Activated CD4-positive, alpha-beta T cell treated with anti-CD3 and anti-CD28 coated beads, Interleukin-10, Interleukin-2, amounts not matched to agents 100 ng/mL and 50 ng/mL, durations not matched to agents 16 hours and 8 hours (primary cell): ENCODE results near the gene WIPF3.

Experiments used
- DNase-seq: peaks from one replicate; pipeline ENCODE4 v3.0.0-alpha.2; 2020

The WIPF3 gene

DNA sequence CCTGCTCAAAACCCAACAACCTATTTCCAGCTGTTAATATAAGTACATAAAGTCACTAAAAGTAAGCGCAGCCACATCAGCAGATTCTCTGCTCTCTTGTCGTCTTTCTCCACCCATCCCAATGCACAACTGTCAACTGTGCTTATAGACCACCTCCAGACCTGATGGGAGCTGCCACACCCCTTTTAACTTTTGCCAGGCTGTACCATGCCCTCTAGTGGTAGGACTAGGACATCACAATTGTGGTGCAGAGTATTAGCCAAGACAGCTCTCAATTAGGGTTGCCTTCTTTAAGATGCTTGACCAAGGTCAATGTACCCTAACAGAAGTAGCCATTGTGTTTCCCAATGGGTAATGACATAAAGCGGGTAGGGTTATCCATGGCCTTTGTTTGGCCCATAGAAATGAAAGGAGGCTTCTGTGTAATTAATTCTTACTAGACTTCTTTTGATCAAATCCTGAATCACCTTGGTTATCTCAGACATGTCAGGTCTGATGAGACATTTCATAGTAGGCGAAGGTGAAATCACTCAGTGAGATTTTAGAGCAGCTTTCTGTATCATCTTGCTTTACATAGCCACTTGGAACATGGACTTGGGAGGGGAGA is 115.2 kb downstream of the WIPF3 start:
- DNase-seq, result peak; percentile 69

DNA sequence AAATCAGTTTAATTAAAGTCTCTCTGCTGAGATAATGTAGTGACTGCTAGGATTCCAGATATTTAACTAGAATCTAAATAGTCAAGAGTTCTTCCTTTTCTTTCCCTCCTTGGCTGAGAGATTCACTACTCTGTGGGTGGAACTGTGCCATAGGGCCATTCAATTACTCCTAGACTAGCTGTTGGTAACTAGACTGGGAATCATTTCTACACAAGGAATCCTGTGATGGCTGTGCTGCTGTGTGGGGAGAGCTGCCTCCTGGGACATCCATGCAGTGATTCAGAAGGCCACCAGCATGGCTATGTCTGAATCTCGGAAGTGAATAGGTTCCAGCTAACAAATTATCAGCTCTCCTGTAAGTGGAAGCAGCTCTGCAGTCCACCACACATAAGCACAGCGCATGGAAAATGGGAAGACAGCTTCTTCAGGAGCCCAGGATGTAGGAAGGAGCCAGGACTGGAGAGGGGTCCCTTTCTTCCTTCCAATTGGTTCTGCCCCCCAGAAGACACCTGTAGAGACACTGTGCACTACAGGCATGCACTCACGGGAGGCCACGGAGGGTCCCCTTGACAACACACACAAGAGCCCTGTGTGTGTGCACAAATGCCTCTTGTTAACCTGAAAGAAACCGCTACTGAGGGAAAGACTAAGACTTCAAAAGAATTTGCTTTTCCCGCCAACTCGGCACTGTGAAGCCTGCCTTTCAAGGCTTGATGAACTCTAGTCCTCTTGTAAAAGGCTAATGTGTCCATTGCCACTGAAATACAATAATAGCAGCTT is 116.8 kb downstream of the WIPF3 start:
- no peak for DNase-seq

DNA sequence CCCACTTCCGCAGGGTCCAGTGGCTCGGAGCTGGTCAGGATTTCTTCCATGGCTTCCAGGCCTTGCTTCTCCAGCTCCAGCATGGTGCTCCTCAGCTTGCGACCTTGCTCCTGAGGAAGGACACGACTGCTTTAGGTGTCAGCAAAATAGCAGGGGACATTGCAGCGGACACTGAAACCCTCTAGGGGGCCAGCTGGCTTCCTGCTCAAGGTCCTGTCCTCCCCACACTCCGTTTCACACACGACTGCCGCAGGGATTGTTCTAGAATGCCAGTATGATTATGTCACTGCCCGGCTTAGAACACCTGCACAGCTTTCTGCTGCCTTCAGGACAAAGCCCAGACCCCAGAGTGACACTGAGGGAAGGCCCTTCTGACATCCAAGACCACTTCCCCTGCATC is 117.7 kb downstream of the WIPF3 start:
- no peak for DNase-seq

DNA sequence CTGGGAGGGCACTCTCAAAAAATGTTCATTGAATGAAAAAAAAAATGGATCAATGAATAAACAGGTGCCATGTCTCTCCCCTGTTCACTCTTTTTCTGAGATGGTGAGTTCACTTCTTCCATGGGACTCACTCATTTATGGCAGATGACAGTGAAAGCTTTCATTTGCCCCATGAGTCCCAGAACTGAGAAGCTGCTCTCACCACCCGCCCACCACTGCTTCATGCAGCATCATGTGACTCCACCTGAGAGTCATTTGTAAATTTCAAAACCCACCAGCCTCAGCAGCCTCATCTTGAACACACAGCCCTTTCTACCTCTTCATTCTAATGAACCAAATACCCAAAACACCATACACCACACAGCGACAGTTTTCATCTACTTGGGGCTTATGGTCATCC is 118.4 kb downstream of the WIPF3 start:
- DNase-seq, result no peak

DNA sequence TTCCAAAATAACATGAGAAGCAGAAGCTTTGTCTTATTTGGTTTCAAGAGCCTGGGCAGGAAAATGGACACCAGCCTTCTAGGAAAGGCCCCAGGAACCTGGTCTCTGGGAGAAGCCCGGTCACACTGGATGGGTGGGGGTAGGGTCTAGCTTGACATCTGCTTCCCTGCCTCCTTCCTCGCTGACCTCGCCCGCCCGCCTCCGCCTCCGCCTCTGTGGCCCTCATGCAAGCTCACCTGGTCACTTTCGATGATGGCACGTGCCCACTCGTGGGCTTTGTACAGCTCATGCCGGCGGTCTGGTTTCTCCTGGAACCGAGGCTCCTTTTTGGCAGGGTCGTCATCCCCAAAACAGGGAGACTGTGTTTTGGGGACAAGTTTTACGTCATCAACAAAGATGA is 119.9 kb downstream of the WIPF3 start:
- DNase-seq, result no peak

DNA sequence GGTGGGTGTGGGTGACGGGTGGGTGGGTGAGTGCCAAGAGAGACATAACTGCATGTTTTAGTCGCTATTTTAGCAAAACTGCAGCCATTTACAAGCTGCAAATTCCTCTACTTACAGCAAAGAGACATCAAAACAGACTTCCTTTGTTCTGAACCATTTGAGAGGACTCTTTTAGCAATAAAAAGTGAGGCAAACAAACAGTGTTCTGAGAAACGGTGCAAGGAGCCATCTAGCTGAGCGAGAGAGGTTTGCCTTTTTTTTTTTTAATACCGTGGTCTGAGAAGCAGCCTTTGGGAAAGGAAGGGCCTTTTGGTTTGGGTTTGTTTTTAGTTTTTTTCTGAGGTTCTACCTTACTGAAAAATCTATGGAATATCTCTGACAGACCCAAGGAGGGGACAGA is 120.4 kb downstream of the WIPF3 start:
- DNase-seq, result no peak

DNA sequence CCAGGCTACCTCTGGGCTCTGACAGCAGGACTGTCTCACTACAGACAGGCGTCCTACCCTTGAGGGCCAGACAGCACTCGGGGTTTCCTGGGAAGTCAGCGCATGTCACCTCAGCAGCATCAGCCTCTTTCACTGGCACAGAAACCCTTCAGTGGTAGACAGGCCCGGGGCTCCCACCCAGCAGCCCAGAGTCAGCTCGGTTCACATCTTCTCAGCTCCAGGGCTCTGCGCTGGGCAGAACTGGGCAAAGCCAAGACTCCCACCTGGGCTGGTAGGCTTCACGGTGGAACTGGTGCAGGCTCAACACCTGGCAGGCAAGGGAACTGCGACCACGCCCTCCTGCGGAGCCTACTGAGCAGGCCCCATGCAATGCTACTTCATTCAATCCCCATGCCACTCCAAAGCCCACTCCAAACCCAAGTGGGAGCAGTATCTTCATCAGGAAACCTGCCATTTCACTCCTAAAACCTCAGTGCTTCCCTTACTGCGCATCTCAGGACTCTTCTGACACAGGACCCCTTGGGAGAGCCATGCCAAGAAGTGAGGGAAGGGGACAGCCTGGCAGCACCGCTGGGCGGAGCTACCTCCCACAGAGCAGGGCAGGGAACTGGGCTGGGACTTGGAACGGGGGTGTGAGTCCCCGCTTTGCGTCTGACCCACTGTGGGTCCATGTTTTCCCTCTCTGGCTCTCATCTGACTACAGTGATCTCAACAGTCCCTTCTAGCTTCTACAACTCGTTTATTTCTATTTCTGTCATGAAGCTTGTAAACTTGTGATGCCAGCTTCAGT is 122.9 kb downstream of the WIPF3 start:
- DNase-seq, result no peak

DNA sequence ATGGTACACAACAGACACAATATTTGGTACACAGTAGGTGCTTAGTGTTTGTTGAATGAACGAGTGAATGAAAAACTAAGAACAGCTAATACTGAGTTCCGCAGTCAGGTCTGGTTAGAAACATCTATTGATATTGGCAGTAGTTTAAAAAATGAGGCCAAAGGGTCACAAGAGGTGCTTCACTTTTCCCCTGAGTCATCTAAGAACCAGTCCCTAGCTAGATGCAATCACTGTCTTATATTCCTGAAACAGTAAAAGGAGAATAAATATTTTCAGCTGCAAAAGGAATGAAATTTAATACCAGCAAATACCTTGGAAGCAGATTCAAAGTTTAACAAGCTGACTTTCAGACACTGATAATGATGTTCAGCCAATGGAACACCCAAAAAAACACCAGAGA is 128.8 kb downstream of the WIPF3 start:
- DNase-seq, result no peak

DNA sequence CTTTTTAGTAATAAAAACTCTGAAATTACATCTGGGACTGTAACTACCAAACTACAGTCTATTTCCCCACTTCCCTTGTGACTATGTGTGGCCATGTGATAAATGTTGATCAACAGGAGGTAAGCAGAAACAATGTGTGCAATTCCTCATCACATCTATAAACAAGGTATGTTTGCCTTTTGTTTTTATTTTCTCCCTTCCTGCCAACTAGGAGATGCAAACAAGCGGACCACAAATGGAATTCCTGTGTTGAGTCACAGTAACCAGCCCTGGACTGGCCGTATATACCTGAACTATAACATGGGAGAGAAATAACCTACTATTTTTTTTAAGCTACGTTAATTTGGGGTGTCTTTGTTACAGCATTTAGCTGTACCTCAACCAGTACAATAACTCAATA is 130.8 kb downstream of the WIPF3 start:
- DNase-seq, result no peak

DNA sequence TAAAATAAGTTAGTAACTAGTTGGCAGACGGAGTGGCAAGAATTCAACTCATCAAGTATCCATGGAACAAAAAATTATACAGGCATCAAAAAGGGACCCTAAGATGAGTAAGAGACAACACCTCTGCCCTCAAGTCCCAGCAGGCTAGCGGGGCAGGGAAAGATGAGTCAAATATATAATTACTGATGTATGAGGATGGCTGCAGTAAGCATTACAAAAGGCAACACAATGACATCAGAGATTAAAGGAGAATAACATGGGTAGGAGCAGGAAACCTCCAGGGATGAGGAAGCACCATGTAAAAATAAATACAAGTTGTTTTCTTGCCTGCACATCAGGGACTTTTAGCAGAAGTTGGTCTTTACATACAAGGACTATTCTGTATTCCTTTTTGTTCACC is 133.9 kb downstream of the WIPF3 start:
- no peak for DNase-seq

DNA sequence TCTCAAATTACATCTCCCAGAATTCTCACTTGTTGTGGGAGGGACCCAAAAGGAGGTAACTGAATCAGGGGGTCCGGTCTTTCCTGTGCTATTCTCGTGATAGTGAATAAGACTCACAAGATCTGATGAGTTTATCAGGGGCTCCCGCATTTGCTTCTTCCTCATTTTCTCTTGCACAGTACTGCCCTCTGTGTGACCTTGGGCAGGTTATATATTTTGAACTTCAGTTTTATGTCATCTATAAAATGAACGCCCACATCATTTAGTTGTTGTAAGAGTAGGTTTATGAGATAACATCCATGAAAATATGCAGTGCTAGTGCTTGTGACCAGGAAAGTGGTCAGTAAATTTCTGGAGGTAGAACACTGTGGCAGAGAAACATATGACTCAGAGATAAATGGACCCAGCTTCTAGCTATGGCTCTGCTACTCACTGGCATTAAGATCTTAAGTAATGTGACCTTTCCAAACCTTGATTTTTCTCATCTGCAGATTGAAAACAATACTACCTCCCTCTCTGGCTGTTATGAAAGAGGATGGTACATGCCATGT is 139.0 kb downstream of the WIPF3 start:
- DNase-seq, result no peak

DNA sequence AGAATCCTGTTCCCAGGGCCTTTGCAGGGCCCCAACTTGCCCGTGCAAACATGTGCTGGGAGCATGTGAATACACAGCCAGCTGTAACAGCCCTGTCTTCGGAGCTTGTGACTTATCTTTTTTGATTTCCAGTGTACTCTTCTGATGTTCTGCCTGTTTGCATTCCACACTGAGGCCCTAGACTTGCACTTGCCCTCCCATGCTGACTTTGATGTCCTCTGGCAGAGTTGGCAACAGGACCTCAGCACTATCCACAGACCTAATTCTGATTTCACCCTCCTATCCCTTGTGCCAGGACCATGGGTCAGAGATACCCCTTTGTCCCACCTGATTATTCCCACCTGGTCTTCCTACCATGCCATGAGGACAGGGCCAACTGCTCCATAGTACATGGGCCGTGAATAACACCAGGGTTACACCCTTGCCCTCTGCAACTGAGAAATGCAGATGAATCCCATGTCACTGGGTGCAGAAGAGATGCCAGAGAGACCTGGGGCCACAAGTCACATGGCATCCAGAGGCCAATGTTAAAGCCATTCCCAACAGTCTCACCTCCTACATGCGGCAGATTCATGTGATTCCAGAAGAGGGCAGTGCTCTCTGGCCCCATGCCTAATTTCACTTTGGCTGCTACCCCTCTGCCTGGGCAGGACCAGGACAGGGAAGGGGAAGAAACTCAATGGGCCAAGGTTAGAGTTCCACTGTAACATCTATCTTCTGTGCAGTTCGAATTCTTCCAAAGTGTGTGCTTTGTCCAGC is 140.3 kb downstream of the WIPF3 start:
- DNase-seq, result no peak

DNA sequence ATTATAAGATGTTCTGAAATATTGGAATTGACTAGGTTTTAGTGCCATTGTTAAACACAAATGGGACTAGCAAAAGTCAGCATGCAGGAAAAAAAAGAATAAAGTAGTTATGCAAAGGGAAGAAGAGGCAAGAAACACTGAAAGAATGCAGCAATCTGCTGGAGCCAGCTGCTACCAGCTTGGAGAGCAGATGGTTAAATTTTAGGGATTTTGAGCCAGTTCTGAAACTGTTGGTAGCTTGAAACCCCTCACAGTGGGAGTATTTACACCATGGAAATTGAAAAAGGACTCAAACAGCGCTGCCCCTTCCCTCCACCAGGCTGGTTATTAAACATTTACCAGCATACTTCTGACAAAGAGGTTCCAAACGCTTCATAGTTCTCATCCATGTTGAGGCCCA is 142.3 kb downstream of the WIPF3 start:
- DNase-seq, result no peak

DNA sequence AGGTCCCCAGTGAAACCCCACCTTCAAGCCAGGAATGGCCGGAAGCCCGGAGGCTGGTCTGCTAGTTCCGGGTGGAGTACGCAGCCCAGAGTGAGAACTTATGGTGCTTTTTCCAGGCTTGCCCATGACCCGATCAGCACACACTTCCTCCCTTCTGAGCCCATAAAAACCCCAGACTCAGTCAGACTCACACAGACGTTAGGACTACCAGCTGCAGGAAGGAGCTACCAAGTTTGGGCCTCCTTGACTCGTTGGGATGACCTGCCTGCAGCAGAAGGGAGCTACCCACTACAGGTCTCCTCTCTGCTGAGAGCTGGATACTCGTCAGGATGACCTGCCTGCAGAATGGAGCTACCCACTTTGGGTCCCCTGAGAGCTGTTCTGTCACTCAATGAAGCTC is 144.2 kb downstream of the WIPF3 start:
- DNase-seq, result no peak

DNA sequence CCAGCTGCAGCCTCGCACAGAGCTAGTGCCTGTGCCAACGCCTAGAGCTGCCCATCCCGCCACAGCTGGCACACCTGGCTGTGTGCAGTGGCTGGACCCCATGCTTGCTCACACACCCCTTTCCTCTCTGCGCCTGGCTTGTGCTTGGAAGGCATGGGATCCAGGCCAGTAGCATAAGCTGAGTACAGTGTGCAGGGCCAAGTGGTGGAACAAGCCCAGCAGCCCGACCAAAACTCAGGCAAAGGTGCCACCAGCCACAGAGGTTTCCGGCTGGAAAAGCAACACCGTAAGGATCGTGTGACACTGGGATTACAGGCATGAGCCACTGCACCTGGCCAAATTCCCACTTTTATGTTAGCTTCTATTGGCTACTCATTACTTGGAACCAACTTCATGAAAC is 144.9 kb downstream of the WIPF3 start:
- DNase-seq, result no peak

DNA sequence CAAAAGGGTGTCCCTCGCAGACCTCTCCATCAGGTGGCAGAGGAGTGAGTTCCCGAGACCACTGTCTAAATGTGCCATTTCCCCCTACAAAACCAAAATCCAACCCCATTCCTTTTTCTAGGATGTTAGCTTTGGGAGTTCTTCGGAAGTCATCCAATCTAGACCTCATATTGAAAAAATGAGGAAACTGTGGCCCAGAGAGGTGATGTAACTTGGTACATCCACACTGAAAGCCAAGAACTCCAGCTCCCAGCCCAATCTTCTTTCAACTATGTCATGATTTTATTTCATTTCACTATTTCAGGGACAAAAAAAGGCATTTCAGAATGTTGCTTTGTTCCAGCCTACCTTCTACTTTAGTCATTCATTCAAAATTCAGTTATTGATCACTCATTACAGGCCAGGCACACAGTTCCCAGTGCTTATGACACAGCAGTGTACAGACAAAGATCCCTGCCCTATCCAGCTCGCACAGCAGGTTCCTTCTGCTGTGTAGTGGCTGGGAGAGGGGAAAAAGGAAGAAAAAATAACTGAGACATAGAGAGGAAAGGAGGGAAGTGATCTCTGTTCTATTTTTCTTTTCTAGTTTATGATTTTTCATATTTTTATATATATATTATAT is 147.5 kb downstream of the WIPF3 start:
- DNase-seq, result no peak

DNA sequence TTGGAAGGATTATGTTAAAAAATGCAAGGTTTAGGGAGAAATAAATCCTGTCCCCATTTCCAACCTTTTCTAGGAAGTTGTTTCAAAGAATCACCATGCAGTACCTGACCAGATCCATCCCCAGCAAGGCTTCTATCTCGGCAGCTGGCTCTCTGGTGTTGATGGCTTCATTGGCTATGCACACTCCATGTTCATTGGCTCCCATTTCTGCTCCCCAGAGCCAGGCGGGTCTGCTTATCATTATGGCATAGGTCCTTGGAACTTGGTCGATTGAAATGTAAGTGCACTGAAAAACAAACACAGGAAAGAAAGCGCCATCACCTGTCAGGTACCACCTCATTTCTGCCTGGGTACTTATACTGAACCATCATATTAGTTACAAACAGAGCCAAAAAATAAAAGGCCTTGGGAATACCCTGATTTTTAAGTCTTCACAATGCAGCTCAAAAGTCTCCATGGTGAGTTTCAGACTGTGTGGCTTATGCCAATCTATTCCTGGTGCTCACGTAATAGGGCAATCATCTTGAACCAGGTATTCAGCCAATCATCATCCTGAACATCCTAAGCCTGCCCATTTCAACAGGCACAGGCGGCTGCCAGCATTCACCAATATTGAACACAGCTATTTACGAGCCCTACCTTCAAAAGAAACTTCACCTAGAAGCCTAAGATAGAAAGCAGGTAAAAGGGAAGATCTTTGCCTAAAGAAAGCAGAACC is 148.9 kb downstream of the WIPF3 start:
- DNase-seq, result no peak

DNA sequence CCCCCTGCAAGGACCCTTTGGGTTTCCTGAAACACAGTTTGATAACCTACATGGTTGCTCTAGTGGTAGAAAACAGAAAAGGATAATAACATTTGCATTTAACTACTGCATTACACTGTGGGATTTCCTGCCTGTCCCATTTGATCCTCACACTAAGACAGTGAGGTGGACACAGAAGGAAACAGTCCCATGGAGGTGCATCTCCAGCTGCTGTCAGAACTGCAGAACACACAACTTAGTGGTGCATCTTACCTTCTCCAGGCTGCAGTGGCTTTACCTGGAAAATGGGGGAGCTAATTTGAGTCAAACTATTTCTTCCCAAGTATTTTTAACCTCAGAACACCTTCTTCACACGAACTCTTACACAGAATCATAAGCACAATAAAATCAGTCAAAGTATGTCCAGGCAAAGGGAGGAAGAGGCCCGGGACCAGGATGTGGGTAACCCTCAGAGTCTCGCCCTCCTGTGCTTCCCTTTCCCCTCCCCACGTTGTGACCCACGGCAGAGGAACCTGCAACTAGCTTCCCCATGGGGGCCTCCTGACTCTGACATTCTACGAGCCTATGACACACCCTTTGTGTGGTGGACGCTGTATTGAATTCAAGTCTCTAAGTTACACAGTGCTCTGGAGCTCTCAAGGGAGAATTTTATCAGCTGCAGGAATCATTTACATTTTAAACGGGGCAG is 149.6 kb downstream of the WIPF3 start:
- peak; percentile 29 for DNase-seq

DNA sequence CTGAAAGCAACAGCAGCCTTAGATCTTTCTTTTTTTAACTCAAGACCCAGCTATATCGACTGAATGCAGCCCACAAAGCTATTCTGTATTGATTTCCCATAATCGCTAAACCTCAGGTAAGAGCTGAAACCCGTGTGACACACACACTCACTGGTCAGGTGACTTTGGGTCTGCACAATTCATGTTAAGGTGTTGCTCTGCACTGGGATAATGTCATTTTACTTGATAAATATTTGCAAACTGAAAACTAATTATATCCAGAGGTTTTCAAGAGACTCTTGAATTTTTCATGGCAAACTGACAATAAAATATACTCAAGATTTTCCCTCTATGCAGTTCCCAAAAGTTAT is 150.2 kb downstream of the WIPF3 start:
- DNase-seq, result no peak

DNA sequence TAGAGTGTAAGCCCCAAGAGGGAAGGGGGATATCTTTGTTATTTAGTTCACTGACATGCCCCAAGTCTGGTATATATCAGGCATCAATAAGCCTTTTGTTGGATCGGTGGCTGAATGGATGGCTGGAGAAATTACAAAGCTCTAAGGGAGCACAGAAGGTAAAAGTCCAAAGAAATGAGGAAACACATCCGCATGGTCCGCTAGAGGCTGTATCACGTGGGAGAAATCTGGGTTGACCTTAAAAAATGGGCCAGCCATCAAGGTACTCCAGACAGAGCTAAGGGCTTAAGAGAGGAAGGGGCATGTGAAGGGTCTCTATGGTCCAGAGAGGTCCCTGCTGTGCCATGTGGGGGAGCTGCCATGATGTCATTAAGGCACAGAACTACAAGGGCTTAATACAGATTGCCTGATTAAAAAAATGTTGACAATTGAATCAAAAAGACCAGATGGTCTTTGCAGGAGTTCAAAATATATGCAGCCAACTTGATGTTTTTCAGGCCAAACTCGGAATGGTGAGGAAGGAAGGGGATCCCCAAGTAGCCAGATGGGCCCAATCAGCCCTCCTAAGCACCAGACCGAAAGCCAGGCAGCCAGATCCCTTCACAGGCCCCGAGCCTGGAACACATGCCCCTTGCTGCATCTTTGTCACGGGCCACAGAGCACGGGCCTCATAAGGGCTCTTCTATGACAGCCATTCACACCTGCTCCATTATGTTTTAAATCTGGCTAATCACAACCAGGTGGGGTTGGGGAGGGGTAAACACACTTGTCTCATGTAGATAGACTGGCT is 151.4 kb downstream of the WIPF3 start:
- no peak for DNase-seq
